T-helper 1 cell treated with Interleukin-12 subunit alpha and Interleukin-12 subunit beta and Interleukin-4 antibody, amounts not matched to agents 30 μg/mL and 1 μg/mL, for 36 hours (primary cell): ENCODE data around the gene INHA.

ENCODE experiments used
- H3K27ac Mint-ChIP-seq: one replicate; pipeline ENCODE4 v1.8.0; 2021; ENCODE audit warnings: mild to moderate bottlenecking, mixed read lengths
- H3K27me3 Mint-ChIP-seq: one replicate; pipeline ENCODE4 v1.8.0; 2021; ENCODE audit warnings: low read depth, mixed read lengths
- H3K36me3 Mint-ChIP-seq: one replicate; pipeline ENCODE4 v1.8.0; 2021; ENCODE audit warnings: low read depth, mixed read lengths
- H3K4me1 Mint-ChIP-seq: one replicate; pipeline ENCODE4 v1.8.0; 2021; ENCODE audit warnings: low read depth, mixed read lengths
- H3K4me3 Mint-ChIP-seq: one replicate; pipeline ENCODE4 v1.8.0; 2021; ENCODE audit warnings: mild to moderate bottlenecking, moderate library complexity, mixed read lengths
- H3K9me3 Mint-ChIP-seq: one replicate; pipeline ENCODE4 v1.8.0; 2021; ENCODE audit warnings: mixed read lengths

The INHA gene

GRCh38 chr2:219537657-219538488 lies 34.2 kb upstream of the INHA start:
- Mint-ChIP-seq H3K27ac (no peak overlapping the region), H3K9me3 (no peaks in the 10 kb centered on the region), H3K4me3 (no peak overlapping the region), H3K36me3 (peaks cover 10% of the 10 kb centered on the region), H3K4me1 (peaks cover 8% of the 10 kb centered on the region), H3K27me3 (no peaks in the 10 kb centered on the region)

- Mint-ChIP-seq H3K27me3 (no peaks in the 10 kb centered on the region), H3K4me1 (peaks cover 9% of the 10 kb centered on the region), H3K9me3 (no peaks in the 10 kb centered on the region), H3K27ac (no peak overlapping the region), H3K4me3 (no peak overlapping the region), H3K36me3 (peaks cover 10% of the 10 kb centered on the region)
Measured at GRCh38 chr2:219538504-219538951, 33.6 kb upstream of the INHA start.

GRCh38 chr2:219538956-219539788 lies 32.9 kb upstream of the INHA start:
- Mint-ChIP-seq H3K27me3 (peaks cover under 1% of the 10 kb centered on the region), H3K36me3 (peaks cover 10% of the 10 kb centered on the region), H3K9me3 (no peaks in the 10 kb centered on the region), H3K4me3 (no peak overlapping the region), H3K27ac (no peak overlapping the region), H3K4me1 (peaks cover 9% of the 10 kb centered on the region)

GRCh38 chr2:219539926-219540678 lies 32.0 kb upstream of the INHA start:
- Mint-ChIP-seq H3K9me3 (no peaks in the 10 kb centered on the region), H3K4me3 (peak overlapping the region; percentile 25), H3K27me3 (peaks cover 10% of the 10 kb centered on the region), H3K36me3 (peaks cover 10% of the 10 kb centered on the region), H3K27ac (no peak overlapping the region), H3K4me1 (peaks cover 11% of the 10 kb centered on the region)

GRCh38 chr2:219540784-219541504 lies 31.2 kb upstream of the INHA start:
- Mint-ChIP-seq H3K9me3 (no peaks in the 10 kb centered on the region), H3K4me1 (peaks cover 11% of the 10 kb centered on the region), H3K27ac (no peak overlapping the region), H3K27me3 (peaks cover 15% of the 10 kb centered on the region), H3K36me3 (peaks cover 10% of the 10 kb centered on the region), H3K4me3 (peak overlapping the region; percentile 88)

GRCh38 chr2:219541611-219542180 lies 30.4 kb upstream of the INHA start:
- Mint-ChIP-seq H3K27me3 (peaks cover 20% of the 10 kb centered on the region), H3K9me3 (no peaks in the 10 kb centered on the region), H3K36me3 (peaks cover 10% of the 10 kb centered on the region), H3K4me1 (peaks cover 11% of the 10 kb centered on the region), H3K4me3 (peak overlapping the region; percentile 88), H3K27ac (no peak overlapping the region)

GRCh38 chr2:219542931-219543595 lies 29.0 kb upstream of the INHA start:
- Mint-ChIP-seq H3K36me3 (peaks cover 10% of the 10 kb centered on the region), H3K9me3 (no peaks in the 10 kb centered on the region), H3K27me3 (peaks cover 20% of the 10 kb centered on the region), H3K4me1 (peaks cover 11% of the 10 kb centered on the region), H3K4me3 (peak overlapping the region; percentile 88), H3K27ac (peak overlapping the region; percentile 87)

GRCh38 chr2:219543596-219544358 lies 28.3 kb upstream of the INHA start, which contains the start of the genes CHPF and TMEM198:
TSS of gene CHPF (minus strand) at chr2:219543809. CDS start at chr2:219543538, 271 bp downstream.
TSS of gene TMEM198 (plus strand) at chr2:219544028. CDS start at chr2:219544728, 700 bp downstream.
- peaks cover 8% of the 10 kb centered on the region for H3K36me3 Mint-ChIP-seq
- H3K9me3 Mint-ChIP-seq = no peaks in the 10 kb centered on the region
- peaks cover 11% of the 10 kb centered on the region for H3K4me1 Mint-ChIP-seq
- H3K4me3 Mint-ChIP-seq = peak within 1 kb of the TSS; percentile 88
- H3K27me3 Mint-ChIP-seq = peaks cover 25% of the 10 kb centered on the region
- H3K27ac Mint-ChIP-seq = peak within 1 kb of the TSS; percentile 87

GRCh38 chr2:219544567-219544966 lies 27.5 kb upstream of the INHA start:
- H3K27ac Mint-ChIP-seq = peak overlapping the region; percentile 70
- peaks cover 11% of the 10 kb centered on the region for H3K4me1 Mint-ChIP-seq
- H3K36me3 Mint-ChIP-seq = peaks cover 8% of the 10 kb centered on the region
- peaks cover 25% of the 10 kb centered on the region for H3K27me3 Mint-ChIP-seq
- no peaks in the 10 kb centered on the region for H3K9me3 Mint-ChIP-seq
- H3K4me3 Mint-ChIP-seq = peak overlapping the region; percentile 74

- no peak overlapping the region for H3K27ac Mint-ChIP-seq
- peaks cover 8% of the 10 kb centered on the region for H3K36me3 Mint-ChIP-seq
- H3K4me3 Mint-ChIP-seq = no peak overlapping the region
- peaks cover 26% of the 10 kb centered on the region for H3K27me3 Mint-ChIP-seq
- H3K9me3 Mint-ChIP-seq = no peaks in the 10 kb centered on the region
- peaks cover 11% of the 10 kb centered on the region for H3K4me1 Mint-ChIP-seq
Measured at GRCh38 chr2:219545295-219545942, 26.7 kb upstream of the INHA start.

GRCh38 chr2:219545943-219546352 lies 26.2 kb upstream of the INHA start:
- Mint-ChIP-seq H3K4me1 (peaks cover 13% of the 10 kb centered on the region), H3K36me3 (peaks cover 5% of the 10 kb centered on the region), H3K27me3 (peaks cover 31% of the 10 kb centered on the region), H3K9me3 (no peaks in the 10 kb centered on the region), H3K4me3 (no peak overlapping the region), H3K27ac (no peak overlapping the region)

GRCh38 chr2:219547621-219548020 lies 24.5 kb upstream of the INHA start:
- Mint-ChIP-seq H3K9me3 (no peaks in the 10 kb centered on the region), H3K27me3 (peaks cover 39% of the 10 kb centered on the region), H3K27ac (no peak overlapping the region), H3K4me1 (peaks cover 11% of the 10 kb centered on the region), H3K36me3 (no peaks in the 10 kb centered on the region), H3K4me3 (no peak overlapping the region)
